ENCODE results near the gene PLCG1.

Gene PLCG1

GRCh38 chr20:41219824-41220223, 82.5 kb downstream of the PLCG1 start:
- DNase-seq, result no peak

GRCh38 chr20:41221614-41222218, 84.4 kb downstream of the PLCG1 start:
- DNase-seq, result no peak

DNA sequence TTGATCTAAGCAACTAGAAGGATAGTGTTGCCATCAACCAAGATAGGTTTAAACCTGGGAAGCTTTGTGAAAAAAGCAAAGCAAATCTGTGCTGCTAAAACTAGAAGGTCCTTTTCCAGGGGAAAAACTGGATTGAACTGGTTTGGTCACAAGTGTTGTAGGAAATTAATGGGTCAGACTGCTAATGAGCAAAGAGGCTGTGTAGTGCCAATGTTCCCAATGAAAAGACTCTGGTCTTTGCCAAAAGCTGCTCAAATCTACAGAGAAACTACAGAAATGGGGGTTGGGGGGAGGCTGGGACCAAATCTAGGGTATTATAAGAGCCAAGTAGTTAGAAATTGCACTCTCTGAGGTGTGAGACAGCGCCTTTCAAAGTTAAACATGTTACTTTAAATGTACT, 85.0 kb downstream of the PLCG1 start:
- no peak for DNase-seq

DNA sequence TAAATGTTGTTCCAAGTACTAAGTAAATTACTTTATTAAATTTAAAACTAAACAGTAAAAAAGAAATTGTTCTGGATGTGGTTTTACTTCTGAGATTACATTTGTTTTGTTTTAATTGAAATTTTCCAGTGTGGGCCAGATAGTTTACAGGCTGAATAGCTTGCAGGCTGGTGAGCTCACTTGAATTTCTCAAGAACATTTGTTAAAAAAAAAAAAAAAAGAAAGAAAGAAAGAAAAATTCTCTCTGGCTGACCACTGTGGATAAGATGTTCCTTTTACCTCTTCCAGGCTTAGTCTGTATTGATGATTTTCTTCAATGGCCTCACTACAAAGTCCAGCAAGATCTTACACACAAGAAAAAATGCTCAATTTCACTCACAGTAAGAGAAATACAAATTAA, 85.4 kb downstream of the PLCG1 start:
- no peak for DNase-seq

- DNase-seq, result no peak
These were observed 85.8 kb downstream of the PLCG1 start for GRCh38 chr20:41223112-41223511.

GRCh38 chr20:41224281-41224680, 86.9 kb downstream of the PLCG1 start:
- DNase-seq, result no peak

DNA sequence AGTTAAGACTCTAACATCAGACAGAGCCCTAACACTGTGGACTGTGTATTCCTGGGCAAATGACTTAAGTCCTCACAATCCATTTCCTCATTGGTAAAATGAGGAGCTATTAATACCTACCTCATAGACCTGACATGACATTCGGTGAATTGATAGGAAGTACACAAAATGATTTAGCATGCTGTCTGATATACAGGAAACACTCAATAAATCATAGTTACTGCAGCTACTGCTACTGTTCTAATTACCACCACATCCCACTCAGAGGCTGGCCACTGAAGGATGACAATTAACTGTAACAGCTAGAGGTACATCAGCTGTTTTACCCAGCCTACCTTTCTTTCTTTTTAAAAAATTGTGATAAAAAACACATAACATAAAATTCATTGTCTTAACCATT, 87.7 kb downstream of the PLCG1 start:
- DNase-seq, result no peak

DNA sequence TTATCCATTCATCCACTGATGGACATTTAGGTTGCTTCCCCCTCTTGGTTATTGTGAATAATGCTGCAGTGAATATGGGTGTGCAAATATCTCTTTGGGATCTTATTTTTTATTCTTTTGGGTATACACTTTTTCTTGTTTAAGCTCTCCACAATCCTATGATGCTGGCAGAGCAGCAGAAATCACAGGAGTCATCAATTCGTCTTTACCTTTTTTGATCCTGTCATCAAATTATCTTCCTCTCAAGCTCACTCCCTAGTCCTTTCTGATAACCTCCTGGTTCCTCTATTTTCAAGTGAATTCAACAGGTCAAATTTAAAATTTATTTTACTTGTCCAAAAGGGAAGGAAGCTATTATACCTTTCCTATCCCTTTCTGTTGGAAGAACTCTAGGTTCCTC, 89.1 kb downstream of the PLCG1 start:
- no peak for DNase-seq
